Measurements from ENCODE around the gene ZNF343. TPM values are rescaled to one million over a fixed set of nuclear protein-coding genes. Genes with fewer than 3 reads are reported as not detected.

ZNF343 gene
- total and polyA plus RNA-seq, 2 experiments from 2014 or later, result 2.4 to 6.4 TPM

GRCh38 chr20:2475850-2476741, 32.6 kb downstream of the ZNF343 start:
- H3K27ac Mint-ChIP-seq, result peak overlapping the region; percentile 1; the same call in 1 of the 2 replicates
- Histone ChIP-seq H3K79me2 (replicated peaks; ENCODE audit: insufficient read depth) (no peaks in the 10 kb centered on the region), H3K9me2 (ENCODE audit: insufficient read depth) (no peaks in the 10 kb centered on the region), H3K36me3 (ENCODE audit: insufficient read depth) (no peaks in the 10 kb centered on the region), H3K4me1 (ENCODE audit: insufficient read depth) (peaks cover 2% of the 10 kb centered on the region; the same call in 1 of the 2 replicates), H4K20me1 (replicated peaks; ENCODE audit: insufficient read depth) (no peaks in the 10 kb centered on the region), H3F3A (replicated peaks; ENCODE audit: low read depth) (no peaks in the 10 kb centered on the region), H3K27ac (ENCODE audit: low read depth) (no peak overlapping the region), H3K4me2 (no peak overlapping the region), H2AFZ (no peak overlapping the region), H3K4me3 (no peak overlapping the region), H3K27me3 (ENCODE audit: insufficient read depth) (no peaks in the 10 kb centered on the region)
- H3K36me3 Mint-ChIP-seq (ENCODE audit: low read depth), result no peaks in the 10 kb centered on the region; the same call in 2 of the 3 replicates
- DNase-seq (ENCODE audit: low spot score), result no peak
- peaks cover 16% of the 10 kb centered on the region for H3K4me1 Mint-ChIP-seq
- H3K27me3 Mint-ChIP-seq (ENCODE audit: insufficient read depth, low read depth, poor library complexity), result peaks cover 7% of the 10 kb centered on the region
- TF ChIP-seq ZNF331 (CRISPR knock-in tag; IDR thresholded peaks at IDR 0.05; ENCODE audit: low read depth) (no peak), CREB1 (CRISPR knock-in tag; IDR thresholded peaks at IDR 0.05; ENCODE audit: low read depth) (no peak), JUNB (IDR thresholded peaks at IDR 0.05; ENCODE audit: unreplicated experiment) (no peak), NANOG (IDR thresholded peaks at IDR 0.05; ENCODE audit: borderline replicate concordance) (no peak), STAT1 (IDR thresholded peaks at IDR 0.05; ENCODE audit: unreplicated experiment) (no peak), REST (IDR thresholded peaks at IDR 0.05; ENCODE audit: unreplicated experiment) (no peak)
- no peak overlapping the region for H3K4me3 Mint-ChIP-seq
- ATAC-seq, result no peak
- no peaks in the 10 kb centered on the region for H3K9me3 Mint-ChIP-seq

- TF ChIP-seq ZNF114 (CRISPR knock-in tag; IDR thresholded peaks at IDR 0.05), result no peak
- TF ChIP-seq CREB1 (CRISPR knock-in tag; IDR thresholded peaks at IDR 0.05; ENCODE audit: low read depth), result no peak
- TF ChIP-seq STAT1 (IDR thresholded peaks at IDR 0.05; ENCODE audit: unreplicated experiment), result no peak
- TF ChIP-seq ZNF331 (CRISPR knock-in tag; IDR thresholded peaks at IDR 0.05; ENCODE audit: low read depth), result no peak
- TF ChIP-seq POLR2AphosphoS5 (IDR thresholded peaks at IDR 0.05; ENCODE audit: low read depth), result no peak
- no peak for TF ChIP-seq NANOG (IDR thresholded peaks at IDR 0.05; ENCODE audit: borderline replicate concordance)
- no peak for TF ChIP-seq EZH2 (IDR thresholded peaks at IDR 0.05; ENCODE audit: low read depth, unreplicated experiment)
- TF ChIP-seq EZH2phosphoT487 (IDR thresholded peaks at IDR 0.05; ENCODE audit: unreplicated experiment), result no peak
- no peak for TF ChIP-seq REST (IDR thresholded peaks at IDR 0.05; ENCODE audit: unreplicated experiment)
- Mint-ChIP-seq H3K9me3 (no peaks in the 10 kb centered on the region), H3K4me3 (no peak overlapping the region), H3K27me3 (ENCODE audit: insufficient read depth, low read depth, poor library complexity) (peaks cover 15% of the 10 kb centered on the region), H3K4me1 (peaks cover 27% of the 10 kb centered on the region), H3K36me3 (ENCODE audit: low read depth) (peaks cover 21% of the 10 kb centered on the region), H3K27ac (no peak overlapping the region)
- no peak for DNase-seq (ENCODE audit: low spot score)
- H3K4me3 ChIP-seq, result no peak overlapping the region
- H3K27me3 ChIP-seq (ENCODE audit: insufficient read depth), result no peaks in the 10 kb centered on the region
- H3K79me2 ChIP-seq (replicated peaks; ENCODE audit: insufficient read depth), result peaks cover 20% of the 10 kb centered on the region
- H3F3A ChIP-seq (replicated peaks; ENCODE audit: low read depth), result no peaks in the 10 kb centered on the region
- no peak overlapping the region for H2AFZ ChIP-seq
- no peak overlapping the region for H3K27ac ChIP-seq (ENCODE audit: low read depth)
- no peak overlapping the region for H3K4me2 ChIP-seq
- no peak for ATAC-seq
- H4K20me1 ChIP-seq (replicated peaks; ENCODE audit: insufficient read depth), result peaks cover 14% of the 10 kb centered on the region
- no peaks in the 10 kb centered on the region for H3K36me3 ChIP-seq (ENCODE audit: insufficient read depth)
- no peaks in the 10 kb centered on the region for H3K9me2 ChIP-seq (ENCODE audit: insufficient read depth)
- H3K4me1 ChIP-seq (ENCODE audit: insufficient read depth), result peaks cover 4% of the 10 kb centered on the region; the same call in 1 of the 2 replicates
Observed at GRCh38 chr20:2473516-2473915, 35.2 kb downstream of the ZNF343 start.
